Measurements from ENCODE around the gene MAPT.
"Not testable (repeated sequence)": the region's sequence is repeated elsewhere in the genome, so short reads cannot be mapped to it uniquely, and the experiment has no call there.

MAPT gene

DNA sequence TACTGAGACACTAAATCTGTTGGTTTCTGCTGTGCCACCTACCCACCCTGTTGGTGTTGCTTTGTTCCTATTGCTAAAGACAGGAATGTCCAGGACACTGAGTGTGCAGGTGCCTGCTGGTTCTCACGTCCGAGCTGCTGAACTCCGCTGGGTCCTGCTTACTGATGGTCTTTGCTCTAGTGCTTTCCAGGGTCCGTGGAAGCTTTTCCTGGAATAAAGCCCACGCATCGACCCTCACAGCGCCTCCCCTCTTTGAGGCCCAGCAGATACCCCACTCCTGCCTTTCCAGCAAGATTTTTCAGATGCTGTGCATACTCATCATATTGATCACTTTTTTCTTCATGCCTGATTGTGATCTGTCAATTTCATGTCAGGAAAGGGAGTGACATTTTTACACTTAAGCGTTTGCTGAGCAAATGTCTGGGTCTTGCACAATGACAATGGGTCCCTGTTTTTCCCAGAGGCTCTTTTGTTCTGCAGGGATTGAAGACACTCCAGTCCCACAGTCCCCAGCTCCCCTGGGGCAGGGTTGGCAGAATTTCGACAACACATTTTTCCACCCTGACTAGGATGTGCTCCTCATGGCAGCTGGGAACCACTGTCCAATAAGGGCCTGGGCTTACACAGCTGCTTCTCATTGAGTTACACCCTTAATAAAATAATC, 119.3 kb downstream of the MAPT start:
- no peak for DNase-seq

DNA sequence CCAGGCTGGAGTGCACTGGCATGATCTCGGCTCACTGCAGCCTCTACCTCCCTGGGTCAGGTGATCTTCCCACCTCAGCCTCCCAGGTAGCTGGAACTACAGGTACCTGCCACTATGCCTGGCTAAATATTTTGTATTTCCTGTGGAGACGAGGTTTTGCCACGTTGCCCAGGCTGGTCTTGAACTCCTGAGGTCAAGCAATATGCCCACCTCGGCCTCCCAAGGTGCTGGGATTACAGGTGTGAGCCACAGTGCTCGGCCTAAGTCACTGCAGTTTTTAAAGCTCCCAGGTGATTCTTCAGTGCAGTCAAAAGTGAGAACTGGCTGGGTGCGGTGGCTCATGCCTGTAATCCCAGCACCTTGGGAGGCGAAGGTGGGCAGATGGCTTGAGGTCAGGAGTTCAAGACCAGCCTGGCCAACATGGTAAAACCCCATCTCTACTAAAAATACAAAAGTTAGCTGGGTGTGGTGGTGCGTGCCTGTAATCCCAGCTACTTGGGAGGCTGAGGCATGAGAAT, 125.1 kb downstream of the MAPT start:
- DNase-seq = not testable (repeated sequence)

DNA sequence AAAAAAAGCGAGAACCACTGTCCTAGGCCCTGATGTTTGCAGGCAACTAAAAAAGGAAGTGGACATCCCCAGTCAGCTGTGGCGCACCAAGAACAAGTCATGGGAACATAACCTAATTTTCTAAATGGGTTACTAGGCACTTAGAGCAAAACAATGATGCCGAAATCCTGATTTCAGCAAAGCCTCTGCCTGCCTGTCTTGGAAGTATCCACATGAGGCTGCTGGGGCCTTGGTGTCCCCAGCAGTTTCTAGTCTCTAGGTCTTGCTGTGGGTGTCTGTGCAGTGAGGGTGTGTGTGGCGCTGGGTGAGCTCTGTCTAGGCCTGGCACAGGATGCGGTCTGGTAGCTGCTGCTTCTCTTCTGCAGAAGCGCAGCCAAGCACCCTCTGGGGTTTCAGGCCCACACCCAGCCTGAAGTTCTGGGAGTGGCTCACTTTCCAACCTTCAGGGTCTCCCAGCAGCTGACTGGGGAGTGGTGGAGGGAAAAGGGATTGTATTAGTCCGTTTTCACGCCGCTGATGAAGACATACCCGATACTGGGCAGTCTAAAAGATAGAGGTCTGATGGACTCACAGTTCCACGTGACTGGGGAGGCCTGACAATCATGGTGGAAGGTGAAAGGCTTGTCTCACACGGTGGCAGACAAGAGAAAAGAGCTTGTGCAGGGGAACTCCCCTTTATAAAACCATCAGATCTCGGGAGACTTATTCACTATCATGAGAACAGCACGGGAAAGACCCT, 125.8 kb downstream of the MAPT start:
- DNase-seq = no peak

DNA sequence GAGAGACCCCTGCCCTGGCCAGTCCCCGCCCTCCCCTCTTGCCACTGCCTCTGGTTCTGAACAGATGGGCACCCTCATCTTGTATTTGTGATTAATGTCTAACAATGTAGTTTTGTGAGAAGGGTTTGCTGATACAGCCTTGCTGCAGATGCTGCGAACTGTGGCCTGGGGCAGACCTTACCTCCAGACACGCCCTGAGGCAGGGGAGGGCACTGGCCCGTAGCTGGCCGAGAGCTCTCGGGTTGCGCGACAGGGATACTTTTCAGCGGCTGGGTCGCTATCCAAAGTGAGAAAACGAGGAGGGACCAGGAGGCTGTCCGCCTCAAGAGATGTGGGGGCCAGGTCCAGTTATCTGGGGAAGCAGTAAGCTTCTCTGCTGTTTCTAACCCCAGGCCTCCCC, 126.6 kb downstream of the MAPT start:
- no peak for DNase-seq

DNA sequence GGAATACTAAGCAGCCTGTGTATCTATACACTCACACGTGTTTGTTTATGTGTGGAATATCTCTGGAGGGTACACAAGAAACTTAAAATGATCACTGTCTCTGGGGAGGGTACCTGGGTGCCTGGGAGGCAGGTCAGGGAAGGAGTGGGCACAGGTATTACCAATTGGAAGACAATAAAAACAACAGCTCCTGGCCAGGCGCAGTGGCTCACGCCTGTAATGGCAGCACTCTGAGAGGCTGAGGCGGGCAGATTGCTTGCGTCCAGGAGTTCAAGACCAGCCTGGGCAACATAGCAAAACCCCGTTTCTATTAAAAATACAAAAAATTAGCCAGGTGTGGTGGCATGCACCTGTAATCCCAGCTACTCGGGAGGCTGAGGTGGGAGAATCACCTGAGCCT, 129.0 kb downstream of the MAPT start:
- DNase-seq = not testable (repeated sequence)

DNA sequence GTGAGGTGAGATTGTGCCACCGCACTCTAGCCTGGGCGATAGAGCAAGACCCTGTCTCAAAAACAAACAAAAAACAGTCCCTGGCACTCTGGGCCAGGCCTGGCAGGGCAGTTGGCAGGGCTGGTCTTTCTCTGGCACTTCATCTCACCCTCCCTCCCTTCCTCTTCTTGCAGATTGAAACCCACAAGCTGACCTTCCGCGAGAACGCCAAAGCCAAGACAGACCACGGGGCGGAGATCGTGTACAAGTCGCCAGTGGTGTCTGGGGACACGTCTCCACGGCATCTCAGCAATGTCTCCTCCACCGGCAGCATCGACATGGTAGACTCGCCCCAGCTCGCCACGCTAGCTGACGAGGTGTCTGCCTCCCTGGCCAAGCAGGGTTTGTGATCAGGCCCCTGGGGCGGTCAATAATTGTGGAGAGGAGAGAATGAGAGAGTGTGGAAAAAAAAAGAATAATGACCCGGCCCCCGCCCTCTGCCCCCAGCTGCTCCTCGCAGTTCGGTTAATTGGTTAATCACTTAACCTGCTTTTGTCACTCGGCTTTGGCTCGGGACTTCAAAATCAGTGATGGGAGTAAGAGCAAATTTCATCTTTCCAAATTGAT, 129.5 kb downstream of the MAPT start:
- DNase-seq = no peak

DNA sequence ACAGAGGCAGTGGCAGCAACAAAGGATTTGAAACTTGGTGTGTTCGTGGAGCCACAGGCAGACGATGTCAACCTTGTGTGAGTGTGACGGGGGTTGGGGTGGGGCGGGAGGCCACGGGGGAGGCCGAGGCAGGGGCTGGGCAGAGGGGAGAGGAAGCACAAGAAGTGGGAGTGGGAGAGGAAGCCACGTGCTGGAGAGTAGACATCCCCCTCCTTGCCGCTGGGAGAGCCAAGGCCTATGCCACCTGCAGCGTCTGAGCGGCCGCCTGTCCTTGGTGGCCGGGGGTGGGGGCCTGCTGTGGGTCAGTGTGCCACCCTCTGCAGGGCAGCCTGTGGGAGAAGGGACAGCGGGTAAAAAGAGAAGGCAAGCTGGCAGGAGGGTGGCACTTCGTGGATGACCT, 130.2 kb downstream of the MAPT start:
- no peak for DNase-seq

DNA sequence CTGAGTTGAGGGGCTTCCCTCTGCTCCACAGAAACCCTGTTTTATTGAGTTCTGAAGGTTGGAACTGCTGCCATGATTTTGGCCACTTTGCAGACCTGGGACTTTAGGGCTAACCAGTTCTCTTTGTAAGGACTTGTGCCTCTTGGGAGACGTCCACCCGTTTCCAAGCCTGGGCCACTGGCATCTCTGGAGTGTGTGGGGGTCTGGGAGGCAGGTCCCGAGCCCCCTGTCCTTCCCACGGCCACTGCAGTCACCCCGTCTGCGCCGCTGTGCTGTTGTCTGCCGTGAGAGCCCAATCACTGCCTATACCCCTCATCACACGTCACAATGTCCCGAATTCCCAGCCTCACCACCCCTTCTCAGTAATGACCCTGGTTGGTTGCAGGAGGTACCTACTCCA, 130.7 kb downstream of the MAPT start:
- no peak for DNase-seq

DNA sequence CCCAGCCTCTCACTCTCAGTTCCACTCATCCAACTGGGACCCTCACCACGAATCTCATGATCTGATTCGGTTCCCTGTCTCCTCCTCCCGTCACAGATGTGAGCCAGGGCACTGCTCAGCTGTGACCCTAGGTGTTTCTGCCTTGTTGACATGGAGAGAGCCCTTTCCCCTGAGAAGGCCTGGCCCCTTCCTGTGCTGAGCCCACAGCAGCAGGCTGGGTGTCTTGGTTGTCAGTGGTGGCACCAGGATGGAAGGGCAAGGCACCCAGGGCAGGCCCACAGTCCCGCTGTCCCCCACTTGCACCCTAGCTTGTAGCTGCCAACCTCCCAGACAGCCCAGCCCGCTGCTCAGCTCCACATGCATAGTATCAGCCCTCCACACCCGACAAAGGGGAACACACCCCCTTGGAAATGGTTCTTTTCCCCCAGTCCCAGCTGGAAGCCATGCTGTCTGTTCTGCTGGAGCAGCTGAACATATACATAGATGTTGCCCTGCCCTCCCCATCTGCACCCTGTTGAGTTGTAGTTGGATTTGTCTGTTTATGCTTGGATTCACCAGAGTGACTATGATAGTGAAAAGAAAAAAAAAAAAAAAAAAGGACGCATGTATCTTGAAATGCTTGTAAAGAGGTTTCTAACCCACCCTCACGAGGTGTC, 131.3 kb downstream of the MAPT start:
- DNase-seq = no peak

DNA sequence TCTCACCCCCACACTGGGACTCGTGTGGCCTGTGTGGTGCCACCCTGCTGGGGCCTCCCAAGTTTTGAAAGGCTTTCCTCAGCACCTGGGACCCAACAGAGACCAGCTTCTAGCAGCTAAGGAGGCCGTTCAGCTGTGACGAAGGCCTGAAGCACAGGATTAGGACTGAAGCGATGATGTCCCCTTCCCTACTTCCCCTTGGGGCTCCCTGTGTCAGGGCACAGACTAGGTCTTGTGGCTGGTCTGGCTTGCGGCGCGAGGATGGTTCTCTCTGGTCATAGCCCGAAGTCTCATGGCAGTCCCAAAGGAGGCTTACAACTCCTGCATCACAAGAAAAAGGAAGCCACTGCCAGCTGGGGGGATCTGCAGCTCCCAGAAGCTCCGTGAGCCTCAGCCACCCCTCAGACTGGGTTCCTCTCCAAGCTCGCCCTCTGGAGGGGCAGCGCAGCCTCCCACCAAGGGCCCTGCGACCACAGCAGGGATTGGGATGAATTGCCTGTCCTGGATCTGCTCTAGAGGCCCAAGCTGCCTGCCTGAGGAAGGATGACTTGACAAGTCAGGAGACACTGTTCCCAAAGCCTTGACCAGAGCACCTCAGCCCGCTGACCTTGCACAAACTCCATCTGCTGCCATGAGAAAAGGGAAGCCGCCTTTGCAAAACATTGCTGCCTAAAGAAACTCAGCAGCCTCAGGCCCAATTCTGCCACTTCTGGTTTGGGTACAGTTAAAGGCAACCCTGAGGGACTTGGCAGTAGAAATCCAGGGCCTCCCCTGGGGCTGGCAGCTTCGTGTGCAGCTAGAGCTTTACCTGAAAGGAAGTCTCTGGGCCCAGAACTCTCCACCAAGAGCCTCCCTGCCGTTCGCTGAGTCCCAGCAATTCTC, 132.1 kb downstream of the MAPT start:
- no peak for DNase-seq

DNA sequence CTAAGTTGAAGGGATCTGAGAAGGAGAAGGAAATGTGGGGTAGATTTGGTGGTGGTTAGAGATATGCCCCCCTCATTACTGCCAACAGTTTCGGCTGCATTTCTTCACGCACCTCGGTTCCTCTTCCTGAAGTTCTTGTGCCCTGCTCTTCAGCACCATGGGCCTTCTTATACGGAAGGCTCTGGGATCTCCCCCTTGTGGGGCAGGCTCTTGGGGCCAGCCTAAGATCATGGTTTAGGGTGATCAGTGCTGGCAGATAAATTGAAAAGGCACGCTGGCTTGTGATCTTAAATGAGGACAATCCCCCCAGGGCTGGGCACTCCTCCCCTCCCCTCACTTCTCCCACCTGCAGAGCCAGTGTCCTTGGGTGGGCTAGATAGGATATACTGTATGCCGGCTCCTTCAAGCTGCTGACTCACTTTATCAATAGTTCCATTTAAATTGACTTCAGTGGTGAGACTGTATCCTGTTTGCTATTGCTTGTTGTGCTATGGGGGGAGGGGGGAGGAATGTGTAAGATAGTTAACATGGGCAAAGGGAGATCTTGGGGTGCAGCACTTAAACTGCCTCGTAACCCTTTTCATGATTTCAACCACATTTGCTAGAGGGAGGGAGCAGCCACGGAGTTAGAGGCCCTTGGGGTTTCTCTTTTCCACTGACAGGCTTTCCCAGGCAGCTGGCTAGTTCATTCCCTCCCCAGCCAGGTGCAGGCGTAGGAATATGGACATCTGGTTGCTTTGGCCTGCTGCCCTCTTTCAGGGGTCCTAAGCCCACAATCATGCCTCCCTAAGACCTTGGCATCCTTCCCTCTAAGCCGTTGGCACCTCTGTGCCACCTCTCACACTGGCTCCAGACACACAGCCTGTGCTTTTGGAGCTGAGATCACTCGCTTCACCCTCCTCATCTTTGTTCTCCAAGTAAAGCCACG, 133.0 kb downstream of the MAPT start:
- no peak for DNase-seq

DNA sequence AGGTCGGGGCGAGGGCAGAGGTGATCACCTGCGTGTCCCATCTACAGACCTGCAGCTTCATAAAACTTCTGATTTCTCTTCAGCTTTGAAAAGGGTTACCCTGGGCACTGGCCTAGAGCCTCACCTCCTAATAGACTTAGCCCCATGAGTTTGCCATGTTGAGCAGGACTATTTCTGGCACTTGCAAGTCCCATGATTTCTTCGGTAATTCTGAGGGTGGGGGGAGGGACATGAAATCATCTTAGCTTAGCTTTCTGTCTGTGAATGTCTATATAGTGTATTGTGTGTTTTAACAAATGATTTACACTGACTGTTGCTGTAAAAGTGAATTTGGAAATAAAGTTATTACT, 133.6 kb downstream of the MAPT start:
- DNase-seq = no peak

DNA sequence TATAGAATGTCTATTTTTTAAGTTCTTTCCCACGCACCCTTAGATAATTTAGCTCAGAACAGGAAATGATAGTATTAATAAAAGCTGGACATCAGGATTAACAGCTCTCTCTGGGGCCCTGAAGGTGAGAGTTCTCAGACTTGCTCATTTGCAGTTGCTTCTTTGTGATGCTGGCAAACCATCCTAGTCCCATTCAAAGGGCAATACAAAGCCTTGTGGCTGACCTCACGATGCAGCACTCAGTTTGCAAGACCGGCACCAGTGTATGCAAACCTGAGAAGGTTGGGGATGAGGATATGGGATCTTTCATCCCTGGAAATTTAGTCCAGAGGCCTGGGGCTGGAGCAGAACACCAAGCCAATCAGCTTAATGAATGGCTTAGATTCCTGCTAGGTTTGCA, 134.0 kb downstream of the MAPT start:
- no peak for DNase-seq

DNA sequence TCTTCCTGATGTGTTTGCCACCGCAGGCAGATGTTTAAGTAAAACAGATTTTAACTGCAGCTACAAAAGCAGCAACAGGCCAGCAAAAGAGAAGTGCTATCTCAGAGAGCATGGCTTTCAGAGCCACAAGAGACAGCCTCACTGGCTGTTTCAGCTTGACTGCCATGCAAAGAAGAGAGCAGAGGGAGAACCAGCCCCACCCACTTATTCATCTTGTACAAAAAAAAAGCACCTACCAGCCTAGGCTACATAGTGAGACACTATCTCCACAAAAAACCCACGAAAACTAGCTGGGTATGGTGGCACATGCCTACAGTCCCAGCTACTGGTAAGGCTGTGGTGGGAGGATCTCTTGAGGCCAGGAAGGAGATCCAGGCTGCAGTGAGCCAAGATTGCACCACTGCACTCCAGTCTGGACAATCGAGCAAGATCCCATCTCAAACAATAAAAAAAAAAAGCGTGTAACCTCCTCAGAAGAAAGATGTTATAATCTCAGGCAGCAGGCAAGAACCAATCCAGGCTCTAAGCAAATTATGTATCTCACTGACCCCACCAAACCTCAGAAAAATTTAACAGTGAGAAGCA, 134.7 kb downstream of the MAPT start:
- DNase-seq = no peak

DNA sequence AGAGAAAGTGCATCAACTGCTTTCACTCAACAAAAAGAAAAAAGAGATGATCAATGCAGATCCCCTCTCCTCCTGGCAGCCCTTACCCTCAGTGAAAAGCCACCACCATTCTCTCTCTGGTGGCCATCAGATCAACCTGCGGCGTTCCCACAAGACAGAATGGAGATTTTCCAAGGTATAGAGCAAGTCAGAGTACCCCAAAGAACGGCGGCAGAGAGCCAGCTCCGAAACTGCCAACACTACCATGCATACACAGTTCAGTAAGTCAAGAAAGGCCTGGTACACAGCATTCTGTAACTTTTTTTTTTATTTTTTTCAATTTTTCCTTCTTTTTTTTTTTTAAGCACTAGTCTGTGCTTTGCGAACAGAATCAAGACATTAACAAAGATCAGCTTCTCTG, 135.3 kb downstream of the MAPT start:
- no peak for DNase-seq

DNA sequence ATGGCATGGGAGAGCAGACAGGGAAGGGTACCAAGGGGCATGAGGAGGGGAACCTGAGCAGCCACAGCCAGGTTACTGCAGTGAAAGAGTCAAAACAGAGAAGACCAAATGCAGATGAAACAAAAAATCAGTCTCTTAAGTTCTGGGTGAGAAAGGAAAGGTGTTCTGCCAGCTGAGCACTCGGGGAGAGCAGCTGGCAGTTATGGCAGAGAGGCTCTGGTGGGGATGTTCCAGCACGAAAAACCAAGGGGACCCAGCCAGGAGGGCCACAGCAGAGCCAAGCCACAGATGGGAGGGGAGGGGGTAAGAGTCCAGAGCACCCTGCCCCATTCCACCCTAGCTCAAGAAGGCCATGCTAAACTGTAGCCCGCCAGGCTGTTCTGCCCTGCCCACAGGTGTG, 136.4 kb downstream of the MAPT start:
- no peak for DNase-seq

DNA sequence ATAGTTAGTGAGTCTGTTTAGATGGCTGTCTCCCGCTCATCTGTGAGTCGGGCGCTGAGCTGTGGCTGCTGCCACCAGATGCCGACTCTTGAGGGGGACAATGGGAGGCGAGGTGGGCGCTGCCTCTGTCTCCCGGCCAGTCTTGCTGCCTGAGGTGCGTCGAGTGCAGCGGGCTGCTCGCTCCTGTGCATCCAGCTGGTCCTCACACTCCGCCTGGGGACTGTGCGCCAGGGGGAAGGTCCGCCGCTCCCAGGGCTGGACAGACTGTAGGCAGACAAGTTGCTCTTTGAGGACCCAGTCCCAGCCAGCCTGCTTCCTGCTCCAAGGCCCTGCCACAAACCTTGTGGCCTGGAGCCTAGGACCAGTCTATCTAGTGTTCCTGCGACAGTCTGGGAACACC, 137.1 kb downstream of the MAPT start:
- DNase-seq = no peak

DNA sequence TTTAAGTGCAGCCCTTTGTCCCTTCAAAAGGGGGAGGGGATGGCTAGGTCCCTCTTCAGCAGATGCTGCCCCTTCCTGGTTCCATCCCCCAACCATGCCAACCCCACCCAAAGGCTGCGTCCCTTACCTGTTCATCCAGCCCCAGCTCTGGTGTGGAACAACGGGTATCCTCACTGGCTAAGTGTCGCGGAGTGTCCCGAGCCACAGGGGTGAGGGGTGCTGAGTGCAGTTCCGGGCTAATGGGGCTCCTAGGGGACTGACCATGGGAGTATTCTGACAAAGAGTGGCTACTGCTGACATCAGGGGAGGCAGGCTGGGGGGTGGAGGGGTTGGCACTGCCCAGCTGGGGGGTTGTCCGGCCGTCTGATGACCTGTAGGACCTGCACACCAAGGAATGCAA, 137.6 kb downstream of the MAPT start:
- DNase-seq = no peak

DNA sequence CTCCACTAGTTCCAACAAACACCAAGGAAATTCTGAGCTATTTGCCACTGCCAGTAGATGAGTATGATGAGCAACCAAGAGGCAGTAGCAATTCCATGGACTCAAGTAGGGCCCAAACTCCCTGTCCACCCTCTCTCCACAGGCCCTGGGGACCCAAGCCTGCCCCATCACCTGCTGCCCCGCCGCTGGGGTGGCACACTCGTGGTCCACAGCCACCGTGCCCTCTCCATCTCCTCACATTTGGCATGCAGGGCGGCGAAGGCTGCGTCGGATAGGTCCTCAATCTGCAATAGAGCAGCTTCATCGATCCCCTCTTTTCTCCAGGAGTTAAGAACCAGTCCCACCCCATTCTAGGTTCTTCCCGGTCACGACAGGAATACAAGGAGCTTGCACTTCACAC, 138.6 kb downstream of the MAPT start:
- DNase-seq = no peak

DNA sequence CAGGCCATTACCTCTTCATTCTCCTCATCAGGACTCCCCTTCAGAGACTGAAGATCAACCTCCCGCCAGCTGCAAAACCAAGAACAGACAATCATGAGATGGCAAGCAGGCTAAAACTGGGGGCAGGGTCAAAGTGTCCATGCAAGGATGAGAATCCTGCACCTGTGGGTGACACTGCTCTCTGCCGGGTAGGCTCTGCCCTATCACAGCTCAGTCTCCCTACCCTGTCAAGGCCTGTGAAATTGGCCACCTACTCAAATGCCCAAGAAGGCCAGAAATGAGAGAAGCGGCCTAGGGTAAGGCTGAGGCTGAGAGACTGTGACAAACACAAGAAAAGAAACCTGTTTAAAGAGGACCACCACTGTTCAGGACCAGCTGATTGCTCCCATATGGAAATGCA, 139.0 kb downstream of the MAPT start:
- no peak for DNase-seq

DNA sequence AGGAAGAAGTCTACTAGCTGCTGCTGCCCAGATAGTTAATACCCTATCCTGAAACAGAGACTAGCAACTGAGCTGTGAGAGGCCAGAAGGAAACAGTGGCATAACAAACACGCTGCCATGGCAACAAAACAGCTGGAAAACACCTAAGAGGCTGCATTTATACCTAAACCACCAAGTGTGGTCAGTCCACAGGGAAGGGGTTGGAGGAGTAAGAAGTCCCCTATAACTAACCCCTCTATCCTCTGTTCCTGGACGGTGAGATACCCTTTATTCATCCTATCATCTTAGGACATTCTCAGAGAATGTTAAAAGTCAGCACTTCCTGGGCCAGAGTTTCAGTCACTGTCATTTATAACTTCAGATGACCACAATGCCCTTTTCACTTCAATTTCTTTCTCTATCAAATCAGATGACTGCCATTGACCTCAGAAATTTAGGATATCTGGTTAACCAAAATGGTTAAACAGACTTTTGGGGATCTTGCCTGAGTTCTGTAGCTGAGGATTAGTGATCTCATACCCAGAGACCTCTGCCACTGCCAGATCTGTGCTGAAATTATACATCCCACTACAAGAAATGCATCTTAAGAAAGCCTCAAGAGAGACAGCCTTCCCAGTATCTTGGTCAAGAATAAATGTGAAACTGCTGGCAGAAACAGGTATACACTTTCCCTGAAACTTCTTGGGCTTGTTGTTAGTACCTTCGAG, 140.9 kb downstream of the MAPT start:
- no peak for DNase-seq

Data from NCI-H2029 treated with DMSO at 0.1 percent for 48 hours (cell line).